Measurements from ENCODE around the gene BTBD18. TPM values are rescaled to one million over a fixed set of nuclear protein-coding genes. Genes with fewer than 3 reads are reported as not detected.
A peak's percentile ranks its signal among the peaks of the same experiment; 100 is the strongest.

The BTBD18 gene
- not detected in 2 replicates for total RNA-seq (ENCODE audit: low replicate concordance)
- long read RNA-seq = 0 reads

- Mint-ChIP-seq H3K27ac (peak within 1 kb of the TSS; percentile 72), H3K27me3 (no peaks in the 10 kb centered on the region)
These were observed at the start of gene BTBD18 for GRCh38 chr11:57751676-57752253. BTBD18 (minus strand) TSS chr11:57751819; CDS start chr11:57751188, 631 bp downstream.

GRCh38 chr11:57801183-57801485 lies 49.5 kb upstream of the BTBD18 start:
- Mint-ChIP-seq H3K4me1 (ENCODE audit: unreplicated experiment) (peaks cover 24% of the 10 kb centered on the region), H3K4me3 (no peak overlapping the region), H3K27me3 (no peaks in the 10 kb centered on the region), H3K9me3 (no peaks in the 10 kb centered on the region), H3K27ac (no peak overlapping the region), H3K36me3 (peaks cover 47% of the 10 kb centered on the region)
- no peak for DNase-seq (ENCODE audit: extremely low spot score, unreplicated experiment)
- no peak for TF ChIP-seq CTCF (conservative IDR thresholded peaks at IDR 0.05)

More at GRCh38 chr11:57751676-57752253, at the start of gene BTBD18:
- peak; percentile 73 for TF ChIP-seq CTCF (conservative IDR thresholded peaks at IDR 0.05)
- Mint-ChIP-seq H3K9me3 (no peaks in the 10 kb centered on the region), H3K4me3 (no peak within 1 kb of the TSS), H3K4me1 (ENCODE audit: unreplicated experiment) (peaks cover 6% of the 10 kb centered on the region), H3K36me3 (no peaks in the 10 kb centered on the region)
- no peak for DNase-seq (ENCODE audit: extremely low spot score, unreplicated experiment)

GRCh38 chr11:57800444-57801182 lies 49.0 kb upstream of the BTBD18 start:
- Mint-ChIP-seq H3K9me3 (no peaks in the 10 kb centered on the region), H3K4me1 (ENCODE audit: unreplicated experiment) (peaks cover 24% of the 10 kb centered on the region), H3K4me3 (peak overlapping the region; percentile 44), H3K27ac (peak overlapping the region; percentile 93), H3K27me3 (no peaks in the 10 kb centered on the region), H3K36me3 (peaks cover 47% of the 10 kb centered on the region)
- peak; percentile 95 for TF ChIP-seq CTCF (conservative IDR thresholded peaks at IDR 0.05)
- no peak for DNase-seq (ENCODE audit: extremely low spot score, unreplicated experiment)

GRCh38 chr11:57798905-57799559 lies 47.4 kb upstream of the BTBD18 start:
- Mint-ChIP-seq H3K27ac (peak overlapping the region; percentile 96), H3K27me3 (no peaks in the 10 kb centered on the region), H3K9me3 (no peaks in the 10 kb centered on the region), H3K36me3 (peaks cover 46% of the 10 kb centered on the region), H3K4me3 (peak overlapping the region; percentile 27), H3K4me1 (ENCODE audit: unreplicated experiment) (peaks cover 24% of the 10 kb centered on the region)
- no peak for DNase-seq (ENCODE audit: extremely low spot score, unreplicated experiment)
- no peak for TF ChIP-seq CTCF (conservative IDR thresholded peaks at IDR 0.05)

- Mint-ChIP-seq H3K4me1 (ENCODE audit: unreplicated experiment) (peaks cover 31% of the 10 kb centered on the region), H3K9me3 (peaks cover 5% of the 10 kb centered on the region), H3K36me3 (peaks cover 49% of the 10 kb centered on the region), H3K4me3 (no peak overlapping the region), H3K27ac (peak overlapping the region; percentile 87), H3K27me3 (no peaks in the 10 kb centered on the region)
- TF ChIP-seq CTCF (conservative IDR thresholded peaks at IDR 0.05) = no peak
- no peak for DNase-seq (ENCODE audit: extremely low spot score, unreplicated experiment)
These were observed 41.9 kb upstream of the BTBD18 start for GRCh38 chr11:57793351-57794115.
